Retinal pigment epithelial cell (primary cell): ENCODE measurements around the gene GET3.

Experiments
- DNase-seq: peaks from one replicate; pipeline ENCODE4 v3.0.0-alpha.2; 2010; ENCODE audit warnings: low read depth
- H3K4me3 ChIP-seq: 2 replicates; pipeline ENCODE4 v1.5.1; 2011; ENCODE audit warnings: mild to moderate bottlenecking, low read length, control low read depth, moderate library complexity
- TF ChIP-seq, protein P1 (sequence below): conservative IDR thresholded peaks from 2 replicates; pipeline ENCODE4 v1.5.1; 2011; ENCODE audit warnings: low read depth, low read length, control low read depth, inconsistent platforms

GET3 gene

GRCh38 chr19:12736995-12737834, at the start of gene GET3:
Gene GET3 (plus strand): TSS chr19:12737497. CDS start chr19:12737506, 9 bp downstream.
- H3K4me3 ChIP-seq, result peak within 1 kb of the TSS; percentile 96
- TF ChIP-seq, protein P1, sequence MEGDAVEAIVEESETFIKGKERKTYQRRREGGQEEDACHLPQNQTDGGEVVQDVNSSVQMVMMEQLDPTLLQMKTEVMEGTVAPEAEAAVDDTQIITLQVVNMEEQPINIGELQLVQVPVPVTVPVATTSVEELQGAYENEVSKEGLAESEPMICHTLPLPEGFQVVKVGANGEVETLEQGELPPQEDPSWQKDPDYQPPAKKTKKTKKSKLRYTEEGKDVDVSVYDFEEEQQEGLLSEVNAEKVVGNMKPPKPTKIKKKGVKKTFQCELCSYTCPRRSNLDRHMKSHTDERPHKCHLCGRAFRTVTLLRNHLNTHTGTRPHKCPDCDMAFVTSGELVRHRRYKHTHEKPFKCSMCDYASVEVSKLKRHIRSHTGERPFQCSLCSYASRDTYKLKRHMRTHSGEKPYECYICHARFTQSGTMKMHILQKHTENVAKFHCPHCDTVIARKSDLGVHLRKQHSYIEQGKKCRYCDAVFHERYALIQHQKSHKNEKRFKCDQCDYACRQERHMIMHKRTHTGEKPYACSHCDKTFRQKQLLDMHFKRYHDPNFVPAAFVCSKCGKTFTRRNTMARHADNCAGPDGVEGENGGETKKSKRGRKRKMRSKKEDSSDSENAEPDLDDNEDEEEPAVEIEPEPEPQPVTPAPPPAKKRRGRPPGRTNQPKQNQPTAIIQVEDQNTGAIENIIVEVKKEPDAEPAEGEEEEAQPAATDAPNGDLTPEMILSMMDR, result no peak
- peak; percentile 100 for DNase-seq

- DNase-seq, result no peak
- TF ChIP-seq, protein P1, result no peak
- H3K4me3 ChIP-seq, result no peak overlapping the region
These were observed 48.3 kb upstream of the GET3 start for GRCh38 chr19:12689012-12689411.

DNA sequence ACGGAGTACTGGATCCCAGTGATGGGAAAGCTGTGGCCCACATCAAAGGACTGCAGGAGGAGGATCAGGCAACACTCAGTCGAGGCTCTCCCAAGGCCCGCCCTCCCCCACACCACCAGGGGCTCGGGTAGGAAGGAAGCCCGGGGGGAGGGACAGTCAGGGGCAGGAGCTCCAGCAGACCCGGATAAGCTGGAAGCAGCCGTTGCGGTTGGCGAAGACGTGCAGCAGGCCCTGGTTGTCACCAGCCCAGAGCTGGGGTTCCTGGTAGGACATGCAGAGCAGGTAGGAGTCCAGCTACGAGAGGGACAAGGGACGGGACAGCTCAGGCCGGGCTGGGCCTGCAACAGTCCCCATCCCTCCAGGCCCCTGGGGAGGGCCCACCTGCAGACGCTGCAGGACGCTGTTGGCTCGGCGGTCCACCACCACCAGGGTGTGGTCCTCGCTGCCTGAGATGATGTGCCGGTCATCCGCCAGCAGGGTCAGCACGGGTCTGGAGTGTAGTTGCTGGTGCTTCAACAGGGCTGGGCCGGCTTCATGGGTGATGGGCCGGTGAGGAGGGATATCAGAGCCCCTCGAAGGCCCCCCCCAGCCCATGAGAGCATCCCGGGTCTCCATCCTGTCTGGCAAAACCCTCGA, 47.6 kb upstream of the GET3 start:
- no peak overlapping the region for H3K4me3 ChIP-seq
- TF ChIP-seq, protein P1, result no peak
- DNase-seq, result no peak

- no peak overlapping the region for H3K4me3 ChIP-seq
- TF ChIP-seq, protein P1, result no peak
These were observed 44.3 kb upstream of the GET3 start for GRCh38 chr19:12692960-12693359.

DNA sequence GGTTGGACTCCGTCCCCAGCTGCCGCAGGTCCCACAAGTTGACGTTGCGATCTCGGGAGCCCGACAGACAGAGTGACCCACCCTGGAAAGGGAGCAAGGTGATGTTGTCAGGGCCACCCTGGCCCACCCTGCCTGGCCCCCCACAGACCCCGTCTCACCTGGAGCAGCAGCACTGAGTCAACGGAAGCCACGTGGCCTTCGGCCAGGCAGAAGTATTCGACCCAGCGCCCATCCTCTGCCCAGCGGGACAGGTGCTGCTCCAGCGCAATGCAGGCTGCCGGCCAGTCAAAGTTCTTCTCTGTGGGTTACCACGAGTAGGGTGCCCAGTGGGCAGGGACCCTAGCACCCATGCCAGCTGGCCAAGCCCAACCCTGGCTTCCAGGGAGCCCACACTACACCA, 42.7 kb upstream of the GET3 start:
- no peak overlapping the region for H3K4me3 ChIP-seq
- TF ChIP-seq, protein P1, result no peak
- no peak for DNase-seq

More at GRCh38 chr19:12692960-12693359, 44.3 kb upstream of the GET3 start:
- no peak for DNase-seq

GRCh38 chr19:12695096-12695495, 42.2 kb upstream of the GET3 start:
- H3K4me3 ChIP-seq, result peak overlapping the region; percentile 5
- no peak for DNase-seq
- TF ChIP-seq, protein P1, result no peak
